GM18519 (cell line): Measurements from ENCODE around the gene DNM1.
"Not testable (repeated sequence)": the region's sequence is repeated elsewhere in the genome, so short reads cannot be mapped to it uniquely, and the experiment has no call there.

Experiments
- ATAC-seq: cut with Tn5 transposase; IDR thresholded peaks from one replicate; pipeline ENCODE4 v1.9.1; 2021; ENCODE audit warnings: mild to moderate bottlenecking, moderate library complexity; ENCODE audit not compliant: unreplicated experiment, low FRiP score

DNM1 gene

GRCh38 chr9:128219831-128220230 is 16.7 kb downstream of the DNM1 start:
- no peak for ATAC-seq

- no peak for ATAC-seq
Measured at GRCh38 chr9:128222026-128222425, 18.8 kb downstream of the DNM1 start.

GRCh38 chr9:128222880-128223670 is 19.9 kb downstream of the DNM1 start:
- ATAC-seq: no peak

GRCh38 chr9:128224877-128225276 is 21.7 kb downstream of the DNM1 start:
- ATAC-seq: no peak

- no peak for ATAC-seq
Measured at GRCh38 chr9:128225770-128226411, 22.7 kb downstream of the DNM1 start.

GRCh38 chr9:128226412-128226801 is 23.2 kb downstream of the DNM1 start:
- ATAC-seq: no peak

- not testable (repeated sequence) for ATAC-seq
Measured at GRCh38 chr9:128230897-128231296, 27.7 kb downstream of the DNM1 start.

- ATAC-seq: no peak
Measured at GRCh38 chr9:128231638-128232527, 28.7 kb downstream of the DNM1 start.

GRCh38 chr9:128232528-128233428 is 29.6 kb downstream of the DNM1 start:
- no peak for ATAC-seq

GRCh38 chr9:128233817-128234406 is 30.7 kb downstream of the DNM1 start:
- no peak for ATAC-seq

- ATAC-seq: no peak
Measured at GRCh38 chr9:128242124-128242523, 38.9 kb downstream of the DNM1 start.

- no peak for ATAC-seq
Measured at GRCh38 chr9:128242828-128243214, 39.6 kb downstream of the DNM1 start.

- no peak for ATAC-seq
Measured at GRCh38 chr9:128243215-128244018, 40.2 kb downstream of the DNM1 start.

- no peak for ATAC-seq
Measured at GRCh38 chr9:128244091-128244836, 41.1 kb downstream of the DNM1 start.

GRCh38 chr9:128244837-128245231 is 41.7 kb downstream of the DNM1 start:
- ATAC-seq: no peak

- no peak for ATAC-seq
Measured at GRCh38 chr9:128245421-128246151, 42.4 kb downstream of the DNM1 start.

GRCh38 chr9:128246471-128246870 is 43.3 kb downstream of the DNM1 start:
- no peak for ATAC-seq
